HG03135 (cell line): ENCODE measurements around the gene SIK1.
A peak's percentile ranks its signal among the peaks of the same experiment; 100 is the strongest.
"Not testable (repeated sequence)": the region's sequence is repeated elsewhere in the genome, so short reads cannot be mapped to it uniquely, and the experiment has no call there.

ENCODE experiments used
- ATAC-seq: cut with Tn5 transposase; IDR thresholded peaks from one replicate; pipeline ENCODE4 v1.9.1; 2021; ENCODE audit warnings: mild to moderate bottlenecking, moderate library complexity; ENCODE audit not compliant: unreplicated experiment

The SIK1 gene

DNA sequence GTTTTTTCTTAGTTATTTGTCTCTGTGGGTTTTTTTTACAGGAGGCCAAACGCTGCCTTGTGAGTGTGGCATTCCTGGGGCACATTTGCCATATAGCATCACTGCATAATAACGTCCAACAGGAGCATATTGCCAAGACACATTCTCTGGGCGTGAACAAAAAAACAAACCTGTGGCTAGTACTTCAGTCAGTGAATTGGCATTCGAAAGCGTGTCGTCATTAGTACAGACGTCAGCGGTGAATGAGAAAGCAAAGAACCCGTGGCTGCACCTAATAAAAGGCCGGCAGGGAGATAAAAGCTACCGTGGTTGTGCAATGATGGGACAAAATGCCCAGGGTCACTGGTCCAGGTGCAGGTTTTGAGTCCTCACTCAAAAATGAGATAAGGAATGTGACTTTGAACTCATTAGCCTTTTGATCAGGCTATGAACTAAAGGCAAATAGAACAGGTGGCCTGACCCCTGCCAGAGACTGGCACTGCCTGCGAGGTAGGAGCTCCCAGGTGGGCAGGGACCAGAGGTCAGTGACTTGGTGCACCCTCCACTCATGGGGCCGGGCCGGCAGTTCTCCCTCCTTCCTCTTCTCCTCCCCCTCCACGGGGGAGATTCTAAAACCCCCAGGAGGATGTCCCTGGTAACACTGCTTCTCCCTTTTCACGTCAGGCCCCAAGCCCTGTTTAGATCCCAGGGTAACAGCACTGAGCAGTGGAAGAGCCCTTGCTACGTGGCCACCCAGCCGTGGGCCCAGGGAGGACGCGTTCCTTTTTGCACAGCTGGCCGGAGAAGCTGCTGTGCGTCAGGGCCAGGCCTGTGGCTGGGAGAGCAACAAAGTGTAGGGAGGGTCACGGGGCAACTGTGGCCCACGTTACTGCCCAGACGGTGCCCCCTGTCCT, 14.2 kb upstream of the SIK1 start:
- not testable (repeated sequence) for ATAC-seq

DNA sequence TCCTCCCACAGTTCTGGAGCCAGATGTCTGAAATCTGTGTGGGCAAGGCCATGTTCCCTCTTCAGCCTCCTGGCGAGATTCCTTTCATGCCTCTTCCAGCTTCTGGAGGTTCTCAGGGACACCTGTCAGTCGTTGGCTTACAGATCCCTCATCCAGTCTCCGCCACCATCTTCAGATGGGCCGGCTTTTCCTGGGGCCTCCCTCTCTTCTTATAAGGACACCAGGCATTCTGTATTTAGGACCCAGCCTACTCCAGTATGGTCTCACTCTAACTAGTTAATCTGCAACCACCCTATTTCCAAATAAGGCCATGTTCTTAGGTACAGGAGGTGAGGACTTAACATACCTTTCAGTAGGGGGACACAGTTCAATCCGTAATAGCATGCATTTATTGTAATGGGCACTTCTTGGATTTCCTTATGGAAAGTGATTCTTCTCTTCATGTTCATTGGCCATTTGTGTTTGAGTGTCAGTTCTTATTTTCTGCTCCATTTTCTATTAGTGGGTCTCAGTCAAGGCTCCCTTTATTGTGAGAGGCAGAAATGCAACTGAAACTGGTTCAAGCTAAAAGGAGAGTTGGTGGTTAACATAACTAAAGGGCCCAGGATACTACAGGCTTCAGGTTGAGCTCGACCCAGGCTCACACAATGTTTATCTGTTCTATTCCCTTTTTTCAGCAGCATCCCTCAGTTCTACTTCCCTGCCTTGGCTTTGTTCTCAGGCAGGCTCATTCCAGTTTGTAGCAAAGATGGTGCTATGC, 12.6 kb upstream of the SIK1 start:
- ATAC-seq: not testable (repeated sequence)

DNA sequence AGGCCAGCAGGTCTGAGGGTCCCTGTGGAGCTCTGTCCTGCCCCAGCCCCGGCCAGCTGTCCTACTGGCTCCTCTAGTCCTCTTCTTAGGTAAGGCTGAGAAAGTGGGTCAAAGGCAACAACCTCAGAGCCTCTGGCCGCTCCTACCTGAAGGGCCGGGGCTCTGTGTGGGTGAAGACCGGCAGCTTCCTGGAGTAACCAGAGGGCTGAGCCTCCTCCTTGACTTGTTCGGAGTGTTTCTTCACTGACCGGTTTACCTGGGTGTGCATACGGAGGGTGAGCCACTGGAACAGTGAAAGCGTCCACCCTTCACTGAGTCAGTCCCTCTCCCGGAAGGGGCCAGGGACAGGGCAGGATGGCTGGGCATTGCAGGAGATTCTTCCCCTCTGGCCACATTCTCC, 9.3 kb upstream of the SIK1 start:
- ATAC-seq: not testable (repeated sequence)

DNA sequence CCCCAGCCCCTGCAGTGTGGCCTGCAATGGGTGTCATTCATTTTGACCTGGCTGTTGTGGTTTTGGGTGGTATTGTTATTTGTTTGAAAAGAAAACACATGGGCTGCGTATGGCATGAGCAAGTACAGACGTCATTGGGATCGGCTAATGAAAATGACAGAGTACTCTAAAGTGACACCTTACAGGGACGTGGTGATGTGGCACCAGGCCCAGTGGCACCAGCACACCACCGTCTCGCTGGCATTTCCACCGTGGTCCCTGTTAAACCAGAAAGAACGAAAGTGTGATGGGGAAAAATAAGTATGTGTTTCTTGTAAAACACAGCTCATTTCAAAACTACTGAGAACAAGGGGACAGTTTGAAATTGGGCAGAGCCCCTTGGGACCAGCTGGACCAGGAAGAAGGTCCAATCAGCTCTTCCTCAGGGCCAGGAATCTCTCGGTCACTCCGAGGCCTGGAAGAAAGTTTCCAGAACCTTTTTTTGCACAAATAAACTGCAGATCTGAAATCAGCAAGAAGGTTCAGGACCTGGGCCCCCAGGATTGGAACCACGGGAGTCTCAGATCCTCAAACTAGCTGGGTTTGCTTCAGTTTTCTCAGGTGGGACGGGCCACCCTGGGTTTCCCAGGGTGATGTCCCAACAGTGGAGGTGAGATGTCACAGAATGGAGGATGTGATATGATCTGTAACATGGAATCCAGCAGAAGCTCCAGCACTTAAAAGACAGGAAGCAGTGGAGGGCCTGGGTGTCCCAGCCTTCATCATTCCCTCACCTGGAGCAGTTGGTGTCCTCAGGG, 6.6 kb upstream of the SIK1 start:
- ATAC-seq: not testable (repeated sequence)

DNA sequence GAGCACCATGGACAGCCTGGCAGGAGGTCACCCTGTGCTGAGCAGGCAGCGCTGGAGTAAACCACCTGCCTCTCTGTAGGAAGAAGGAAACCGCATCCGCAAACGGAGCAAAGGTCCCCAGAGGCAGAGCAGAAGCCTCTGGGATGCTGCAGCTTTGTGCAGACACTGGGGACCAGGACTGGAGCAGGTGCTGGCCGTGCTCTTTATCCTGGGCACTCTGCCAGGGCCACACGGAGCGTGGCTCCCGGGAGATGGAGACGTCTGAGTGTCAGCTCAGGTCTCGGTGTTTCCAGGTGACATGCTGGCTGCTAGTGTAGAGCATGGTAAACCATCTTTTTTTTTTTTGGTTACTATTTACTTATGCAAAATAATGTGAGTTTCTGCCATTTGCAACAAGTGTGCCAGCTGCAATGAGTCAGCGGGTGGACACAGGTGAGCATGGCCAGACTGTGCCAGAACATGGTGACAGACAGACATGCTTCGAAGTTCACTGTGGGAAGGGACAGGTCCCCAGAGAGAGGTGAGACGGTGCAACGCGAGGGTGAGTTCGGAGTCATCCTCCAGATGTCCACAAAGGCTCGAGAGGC, 4.0 kb upstream of the SIK1 start:
- not testable (repeated sequence) for ATAC-seq

DNA sequence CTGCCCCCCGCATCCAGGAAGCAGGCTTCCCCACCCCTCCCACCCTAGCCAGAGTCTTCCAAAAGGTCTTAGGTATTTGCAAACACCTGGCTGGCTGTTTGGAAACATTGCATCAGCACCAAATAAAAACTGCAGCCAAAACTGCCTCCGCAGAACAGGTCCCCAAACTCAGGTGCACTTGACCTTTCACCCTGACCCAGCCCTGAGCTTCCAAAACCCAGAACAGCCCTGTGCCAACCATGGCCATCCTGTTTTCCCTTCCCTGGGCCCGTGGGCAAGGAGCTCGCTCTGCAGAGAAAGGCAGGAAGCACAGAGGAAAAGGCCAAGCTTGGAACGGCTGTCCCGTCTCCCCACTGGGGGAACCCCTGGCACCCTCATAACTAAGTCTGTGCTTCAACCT, 2.0 kb upstream of the SIK1 start:
- not testable (repeated sequence) for ATAC-seq

DNA sequence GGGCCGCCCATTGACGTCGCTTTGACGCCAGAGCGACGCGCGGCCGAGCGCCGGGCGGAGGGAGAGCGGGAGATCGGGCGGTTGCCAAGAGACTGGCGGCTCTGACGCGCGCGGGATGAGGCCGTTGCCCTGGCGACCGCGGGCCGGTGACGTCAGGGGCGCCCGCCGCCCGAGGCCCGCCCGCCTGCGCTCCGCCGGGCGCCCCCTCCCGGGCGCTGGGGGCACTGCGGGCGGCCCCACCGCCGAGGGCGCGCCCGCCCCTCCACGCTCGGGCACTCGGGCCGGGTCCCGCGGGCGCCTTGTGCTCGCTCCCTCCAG, 270 bp upstream of the SIK1 start:
- peak; percentile 83 for ATAC-seq

DNA sequence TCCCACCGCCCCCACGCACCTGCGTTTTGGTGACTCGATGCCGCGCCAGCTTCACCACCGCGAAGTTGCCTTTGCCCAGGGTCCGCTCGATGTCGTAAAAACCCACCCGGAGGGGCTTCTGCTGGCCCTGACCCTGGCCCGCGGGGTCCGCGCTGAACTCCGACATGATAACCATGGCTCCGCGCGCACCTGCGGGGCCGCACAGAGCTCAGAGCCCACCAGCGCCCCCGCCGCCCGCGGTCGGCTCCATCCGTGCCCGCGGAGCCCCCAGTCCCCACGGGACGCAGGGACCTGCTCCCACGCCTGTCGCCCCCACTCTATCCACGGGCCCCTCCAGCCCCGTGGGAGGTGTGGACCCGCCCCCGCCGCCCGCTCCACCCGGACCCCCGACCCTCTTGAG, 927 bp downstream of the SIK1 start:
- ATAC-seq: not testable (repeated sequence)

DNA sequence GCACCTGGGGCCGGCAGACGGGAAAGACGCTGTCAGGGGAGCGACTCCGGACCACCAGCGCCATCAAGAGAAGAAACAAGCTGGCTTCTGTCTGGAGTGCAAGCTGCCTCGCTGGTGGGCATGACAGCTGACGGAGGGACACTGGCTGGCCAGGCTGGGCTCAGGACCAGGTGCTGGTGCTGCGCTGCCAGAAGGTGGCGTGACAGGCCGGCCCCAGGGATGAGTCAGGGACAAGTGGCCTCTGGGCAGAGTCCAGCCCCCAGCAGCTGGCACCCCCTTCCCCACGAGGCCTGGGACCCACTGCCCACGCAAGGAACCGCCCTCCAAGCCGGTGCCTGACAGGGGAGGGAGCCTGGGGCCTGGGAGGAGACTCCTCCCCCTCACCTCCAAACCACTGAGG, 7.5 kb downstream of the SIK1 start:
- ATAC-seq: not testable (repeated sequence)

DNA sequence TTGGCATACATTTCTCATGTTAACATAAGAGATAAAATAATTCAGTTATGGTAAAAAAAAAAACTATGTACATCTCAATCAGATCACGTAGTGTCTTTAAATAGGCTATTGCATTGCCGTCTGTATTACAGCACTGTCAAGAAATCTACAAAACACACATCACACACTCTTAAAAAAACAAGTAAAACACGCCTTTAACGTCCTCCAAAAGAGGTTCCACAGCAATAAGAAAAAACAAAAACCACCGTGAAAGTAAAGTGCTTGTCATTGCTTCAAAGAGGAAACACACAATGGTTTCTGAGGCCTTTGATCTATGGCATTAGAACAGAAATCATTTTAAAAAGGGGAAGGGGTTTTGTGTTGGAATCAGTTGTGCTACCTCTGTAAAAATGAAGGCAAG, 12.4 kb downstream of the SIK1 start:
- ATAC-seq: not testable (repeated sequence)

DNA sequence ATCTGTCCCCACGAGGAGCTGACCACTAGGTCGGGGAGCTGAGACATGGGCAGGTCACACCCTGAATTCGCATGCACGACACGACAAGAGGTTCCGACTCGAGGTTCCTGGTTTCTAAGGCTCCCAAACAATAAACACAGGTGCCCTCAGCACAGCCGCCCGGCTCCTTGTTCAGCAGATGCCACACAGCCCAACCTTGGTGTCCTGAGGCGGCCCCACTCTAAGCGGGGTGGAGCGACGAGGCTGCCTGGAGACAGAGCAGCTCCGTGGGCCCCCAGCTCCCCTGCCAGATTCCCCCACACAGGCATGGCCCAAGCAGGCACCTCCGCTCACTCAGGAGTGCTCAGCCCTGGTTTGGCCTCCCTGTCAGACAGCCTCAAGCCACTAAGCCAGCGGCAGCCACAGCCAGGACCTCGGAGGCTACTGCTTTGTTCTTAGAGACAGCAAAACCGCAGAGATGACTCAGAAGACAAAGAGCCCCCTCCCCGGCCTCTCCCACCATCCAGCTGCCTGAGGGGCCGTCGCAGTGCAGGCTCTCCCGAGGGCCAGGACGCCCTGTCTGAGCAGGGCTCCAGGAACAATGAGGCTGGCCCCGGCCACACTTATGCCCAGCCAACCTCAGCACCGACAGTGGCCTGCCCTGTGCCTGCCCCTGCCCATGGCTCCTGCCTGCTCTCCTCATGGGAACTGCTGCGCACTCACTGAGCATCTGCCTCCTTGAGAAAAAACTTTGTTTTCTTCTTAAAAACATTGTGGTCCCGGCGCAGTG, 14.7 kb downstream of the SIK1 start:
- not testable (repeated sequence) for ATAC-seq

DNA sequence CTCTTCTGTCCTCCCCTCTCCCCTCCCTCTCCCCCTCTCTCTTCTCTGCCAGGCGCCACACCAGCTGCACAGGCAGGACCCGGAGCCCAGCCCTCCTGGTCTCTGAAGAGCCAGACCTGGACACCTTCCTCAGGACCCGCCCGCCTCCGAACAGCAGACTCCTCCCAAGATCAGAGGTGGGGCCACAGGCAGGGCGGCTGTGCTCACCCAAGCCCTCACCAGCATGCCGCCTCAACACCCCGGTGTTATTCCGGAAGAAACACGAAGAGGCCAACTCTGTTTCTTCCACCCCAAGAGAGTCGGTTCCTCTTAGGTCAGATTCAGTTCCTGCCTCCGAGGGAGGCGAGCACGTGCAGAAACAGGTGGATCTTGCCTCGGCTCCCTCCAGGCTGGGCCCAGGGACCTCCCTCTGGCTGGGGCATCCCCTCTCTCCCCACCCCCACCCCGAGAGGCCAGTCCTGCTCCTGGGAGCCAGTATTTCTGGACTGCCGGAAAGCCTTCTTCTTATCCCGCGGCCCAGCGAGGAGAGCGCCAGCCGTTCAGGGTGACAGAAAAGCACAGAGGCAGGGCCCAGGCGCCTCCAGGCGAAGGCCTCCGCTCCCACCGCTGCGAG, 16.4 kb downstream of the SIK1 start:
- ATAC-seq: not testable (repeated sequence)

DNA sequence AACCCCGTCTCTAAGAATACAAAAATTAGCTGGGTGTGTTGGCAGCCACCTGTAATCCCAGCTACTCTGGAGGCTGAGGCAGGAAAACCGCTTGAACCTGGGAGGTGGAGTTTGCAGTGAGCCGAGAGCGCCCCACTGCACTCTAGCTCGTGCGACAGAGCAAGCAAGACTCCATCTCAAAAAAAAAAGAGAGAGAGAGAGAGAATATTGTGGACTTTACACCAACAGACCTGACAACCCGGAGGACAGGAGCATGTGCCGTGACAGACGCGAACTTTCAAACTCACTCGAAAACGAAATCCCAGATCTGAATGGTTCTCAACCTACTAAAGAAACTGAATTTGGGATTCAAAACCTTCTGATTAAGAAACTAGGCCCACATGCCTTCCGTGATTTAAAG, 19.8 kb downstream of the SIK1 start:
- ATAC-seq: not testable (repeated sequence)

DNA sequence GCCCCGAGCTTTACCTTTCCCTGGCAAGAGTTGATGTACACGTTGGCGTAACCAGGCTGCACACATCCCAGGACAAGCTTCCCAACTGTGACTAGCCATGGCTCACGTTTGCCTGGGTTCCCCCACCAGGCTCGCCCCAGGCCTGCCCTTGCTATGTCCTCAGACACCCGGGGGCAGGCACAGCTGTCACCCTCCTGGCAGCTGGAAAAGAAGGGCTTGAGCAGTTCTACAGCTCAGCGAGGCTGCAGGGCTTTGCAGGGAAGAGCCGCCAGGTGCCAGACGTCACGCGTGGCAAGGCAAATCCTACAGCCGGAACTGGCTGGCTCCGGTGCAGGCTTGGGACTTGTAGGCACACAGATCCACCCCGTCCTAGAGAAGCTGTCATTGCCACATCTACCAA, 22.5 kb downstream of the SIK1 start:
- ATAC-seq: not testable (repeated sequence)

DNA sequence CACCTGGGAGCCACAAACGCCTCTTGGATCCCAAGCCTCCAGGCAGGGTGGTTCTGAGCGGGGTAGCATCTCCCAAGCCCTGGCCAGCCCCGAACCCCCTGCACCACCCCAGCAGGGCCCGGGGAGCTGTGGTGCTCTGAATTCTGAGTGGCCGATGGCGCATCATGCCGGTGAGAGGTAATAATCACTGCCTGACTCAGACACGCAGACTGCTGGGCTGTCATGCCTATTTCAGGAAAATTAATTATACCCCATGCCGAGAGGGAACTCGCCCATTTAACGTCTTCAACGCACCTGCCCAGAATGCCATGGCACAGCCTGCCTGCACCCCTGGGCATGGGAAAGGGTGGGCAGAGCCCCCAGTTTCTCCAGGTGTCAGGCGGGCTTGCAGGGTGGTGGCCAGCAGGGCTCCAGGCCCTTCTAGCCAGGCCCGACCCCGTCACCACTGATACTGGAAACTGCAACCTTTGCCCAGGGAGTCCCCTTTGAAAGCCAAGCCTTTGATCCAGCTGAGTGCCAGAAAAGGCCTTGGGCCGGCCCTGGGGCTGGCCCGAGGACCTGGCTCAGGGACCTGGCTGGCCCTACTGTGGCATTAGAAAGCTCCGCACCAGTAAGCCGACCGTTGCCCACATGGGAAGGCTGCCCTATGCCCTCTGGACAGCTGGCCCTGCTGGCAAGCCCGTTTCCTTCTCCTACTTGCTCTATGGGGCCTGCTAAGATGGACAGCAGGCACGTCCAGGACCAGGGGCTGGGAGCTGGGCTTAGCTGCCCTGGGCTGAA, 23.1 kb downstream of the SIK1 start:
- not testable (repeated sequence) for ATAC-seq

DNA sequence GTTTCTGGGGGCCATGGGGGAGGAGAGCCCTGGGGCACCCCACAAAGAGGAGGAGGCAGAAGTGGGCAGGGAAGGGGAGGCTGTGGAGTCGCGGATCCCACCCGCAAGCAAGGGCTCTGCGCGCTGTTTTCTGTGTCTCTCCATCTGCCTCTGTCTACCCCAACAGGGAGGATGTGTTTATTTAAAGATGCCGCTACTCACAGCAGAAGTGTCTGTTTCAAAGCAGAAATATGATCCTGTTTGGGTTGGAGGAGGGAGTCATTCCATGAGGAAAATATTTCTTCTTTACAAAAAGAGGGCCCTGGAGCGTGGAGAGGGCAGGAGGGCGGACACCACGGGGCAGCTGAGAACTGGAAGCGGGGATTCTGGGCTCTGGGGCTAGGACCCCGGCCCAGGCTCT, 25.8 kb downstream of the SIK1 start:
- not testable (repeated sequence) for ATAC-seq

DNA sequence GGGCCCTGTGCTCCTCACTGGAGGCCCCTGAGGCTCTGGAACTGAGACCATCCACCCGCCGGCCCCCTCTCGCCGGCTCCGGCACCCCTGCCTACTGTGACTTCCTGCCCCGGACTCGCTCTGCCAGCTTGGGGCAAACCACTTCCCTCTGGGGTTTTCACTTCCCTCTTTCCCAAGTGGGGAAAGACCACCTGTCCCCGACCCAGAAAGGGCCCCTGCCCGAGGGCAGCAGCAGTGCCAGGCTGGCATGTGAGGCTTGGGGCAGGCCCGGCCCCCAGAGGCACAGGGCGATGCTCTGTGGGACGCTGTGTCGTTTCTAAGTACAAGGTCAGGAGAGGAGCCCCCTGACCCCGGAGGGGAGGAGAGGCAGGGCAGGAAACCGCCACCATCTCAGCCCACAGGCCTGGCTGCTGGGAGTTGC, 27.3 kb downstream of the SIK1 start:
- not testable (repeated sequence) for ATAC-seq

DNA sequence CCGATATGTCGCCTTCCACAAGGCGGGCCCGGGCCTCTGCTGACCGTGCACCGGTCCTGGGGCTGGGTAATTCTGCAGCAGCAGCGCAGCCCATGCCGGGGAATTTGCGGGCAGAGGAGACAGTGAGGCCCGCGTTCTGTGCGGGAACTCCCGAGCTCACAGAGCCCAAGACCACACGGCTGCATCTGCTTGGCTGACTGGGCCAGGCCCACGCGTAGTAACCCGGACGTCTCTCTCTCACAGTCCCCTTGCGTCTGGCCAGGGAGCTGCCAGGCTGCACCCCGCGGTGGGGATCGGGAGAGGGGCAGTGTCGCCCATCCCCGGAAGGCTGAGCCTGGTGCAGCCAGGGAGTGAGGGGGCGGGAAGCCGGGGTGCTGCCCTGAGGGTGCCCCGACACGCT, 27.8 kb downstream of the SIK1 start:
- not testable (repeated sequence) for ATAC-seq

DNA sequence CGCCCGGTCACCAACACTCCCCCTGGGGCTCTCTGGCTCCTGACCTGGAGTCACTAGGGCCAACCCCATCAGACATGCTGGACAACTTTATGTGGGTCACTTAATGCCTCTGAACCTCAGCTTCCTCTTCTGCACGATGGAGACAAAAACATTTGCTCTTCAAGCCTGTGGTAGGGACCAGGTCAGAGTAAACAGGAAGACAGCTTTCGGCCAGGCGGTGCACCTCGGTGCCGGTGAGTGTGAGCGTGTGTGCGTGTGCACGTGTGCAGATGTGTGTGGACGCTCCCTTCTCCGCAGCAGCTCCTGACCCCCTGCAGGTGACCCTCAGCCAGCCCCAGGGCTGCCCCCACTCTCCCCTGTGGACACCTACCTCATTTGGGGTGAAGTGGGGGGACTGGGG, 28.4 kb downstream of the SIK1 start:
- ATAC-seq: not testable (repeated sequence)
